Stomach (tissue), 9 donors: ENCODE results near the gene MYCBP2. TPM values are rescaled to one million over a fixed set of nuclear protein-coding genes. Genes with fewer than 3 reads are reported as not detected.

Experiments used
- DNase-seq, 2 donors: peaks; one replicate each; pipeline versions ENCODE4 v3.0.0 to v3.0.0-alpha.2; 2013 to 2019
- H3K27ac ChIP-seq, 5 donors: fragments of 200-600 bp in 4 of 5; sonication (generic) in 4 of 5; one replicate each; pipeline ENCODE4 v1.5.1; 2013 to 2019; ENCODE audit warnings: mild to moderate bottlenecking in 1 of 5, moderate library complexity in 1 of 5
- H3K27me3 ChIP-seq, 3 donors: fragments of 200-600 bp; sonication (generic); one replicate each; pipeline ENCODE4 v1.5.1; 2017 to 2019; ENCODE audit warnings: mixed run types in 1 of 3
- H3K36me3 ChIP-seq, 4 donors: fragments of 200-600 bp; sonication (generic); 1 replicate in 3 of 4; 2 replicates in 1 of 4; pipeline ENCODE4 v1.5.1; 2016 to 2019
- H3K4me1 ChIP-seq, 4 donors: fragments of 200-600 bp; sonication (generic); one replicate each; pipeline ENCODE4 v1.5.1; 2016 to 2019
- H3K4me3 ChIP-seq, 4 donors: fragments of 200-600 bp; sonication (generic) in 3 of 4; one replicate each; pipeline ENCODE4 v1.5.1; 2016 to 2019; ENCODE audit warnings: mild to moderate bottlenecking in 1 of 4
- H3K9me3 ChIP-seq, 4 donors: fragments of 200-600 bp; sonication (generic); one replicate each; pipeline ENCODE4 v1.5.1; 2016 to 2019
- EP300 ChIP-seq: sonication (generic); formaldehyde crosslinking; IDR thresholded peaks from one replicate; pipeline ENCODE4 v1.6.1; 2017; ENCODE audit warnings: antibody characterized with exemption
- POLR2A ChIP-seq, 4 donors: fragments of 450-650 bp; IDR thresholded peaks; one replicate each; pipeline ENCODE4 v1.6.1; 2016; ENCODE audit warnings: antibody characterized with exemption in 4 of 4, control low read depth in 2 of 4, mild to moderate bottlenecking in 1 of 4, moderate library complexity in 1 of 4
- POLR2AphosphoS5 ChIP-seq, 3 donors: sonication (generic); formaldehyde crosslinking; IDR thresholded peaks; one replicate each; pipeline ENCODE4 v1.6.1; 2016; ENCODE audit warnings: antibody characterized with exemption in 3 of 3
- WGBS, 5 donors: extraction: QIAGEN DNeasy Blood & Tissue Kit in 3 of 5; methylation state at CpG; one replicate each; pipeline versions ENCODE4 v1.1.5 to v1.1.7; 2013 to 2018; 5-methylcytosine and 5-hydroxymethylcytosine counted together
- intact Hi-C: fragments of 100-400 bp; cut with DNase I; formaldehyde crosslinking; loops from one replicate; pipeline ENCODE4 v1.15.1; 2023; ENCODE audit warnings: low total_unique reads
- polyA plus RNA-seq, 3 donors: library from polyadenylated mRNA; stranded (reverse); fragments of 200-250 nt; gene quantifications; one replicate each; pipeline ENCODE4 v1.2.3, GENCODE V29; 2013
- total RNA-seq, 5 donors: library from RNA; depleted of rRNA; stranded (reverse); fragments of >200 nt; gene quantifications; one replicate each; pipeline versions ENCODE4 v1.1.0 to v1.2.3, GENCODE V29; 2014 to 2016
- TF ChIP-seq, protein P1 (sequence below), 7 experiments: fragments of 450-650 bp in 4 of 7; fragments of 200-600 bp in 3 of 7; sonication (generic) in 3 of 7; IDR thresholded peaks; one replicate each; pipeline ENCODE4 v1.5.1; 2016 to 2019; ENCODE audit warnings: antibody characterized with exemption in 7 of 7, control low read depth in 2 of 7, mild to moderate bottlenecking in 1 of 7
- donor health status: healthy with polysubstance abuse.
- donor health status: Bipolar disorder and iron deficiency.
- donor health status: healthy.

Gene MYCBP2
- total and polyA plus RNA-seq, 8 donors: 15.6 to 194 (median 70.4) TPM

- DNase-seq: peak in 1 of 2 donors; percentile 46
- Histone ChIP-seq H3K36me3 (no peaks in the 10 kb centered on the region), H3K4me1 (peaks cover 7 to 38% (median 32%) of the 10 kb centered on the region in 4 donors), H3K9me3 (no peaks in the 10 kb centered on the region), H3K27me3 (no peaks in the 10 kb centered on the region), H3K27ac (peak overlapping the region in 4 of 5 donors; percentile 98 to 100 (median 100)), H3K4me3 (no peak overlapping the region)
- 68 to 79% (median 77%) methylated on average over 5 of the region's 5 CpGs for WGBS, 5 donors
- intact Hi-C loops: no loop called here
- TF ChIP-seq, protein P1, sequence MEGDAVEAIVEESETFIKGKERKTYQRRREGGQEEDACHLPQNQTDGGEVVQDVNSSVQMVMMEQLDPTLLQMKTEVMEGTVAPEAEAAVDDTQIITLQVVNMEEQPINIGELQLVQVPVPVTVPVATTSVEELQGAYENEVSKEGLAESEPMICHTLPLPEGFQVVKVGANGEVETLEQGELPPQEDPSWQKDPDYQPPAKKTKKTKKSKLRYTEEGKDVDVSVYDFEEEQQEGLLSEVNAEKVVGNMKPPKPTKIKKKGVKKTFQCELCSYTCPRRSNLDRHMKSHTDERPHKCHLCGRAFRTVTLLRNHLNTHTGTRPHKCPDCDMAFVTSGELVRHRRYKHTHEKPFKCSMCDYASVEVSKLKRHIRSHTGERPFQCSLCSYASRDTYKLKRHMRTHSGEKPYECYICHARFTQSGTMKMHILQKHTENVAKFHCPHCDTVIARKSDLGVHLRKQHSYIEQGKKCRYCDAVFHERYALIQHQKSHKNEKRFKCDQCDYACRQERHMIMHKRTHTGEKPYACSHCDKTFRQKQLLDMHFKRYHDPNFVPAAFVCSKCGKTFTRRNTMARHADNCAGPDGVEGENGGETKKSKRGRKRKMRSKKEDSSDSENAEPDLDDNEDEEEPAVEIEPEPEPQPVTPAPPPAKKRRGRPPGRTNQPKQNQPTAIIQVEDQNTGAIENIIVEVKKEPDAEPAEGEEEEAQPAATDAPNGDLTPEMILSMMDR (IDR thresholded peaks at IDR 0.05): no peak
- TF ChIP-seq POLR2A (IDR thresholded peaks at IDR 0.05) (no peak), POLR2AphosphoS5 (IDR thresholded peaks at IDR 0.05) (no peak), EP300 (no peak)
These were observed 298.7 kb downstream of the MYCBP2 start for GRCh38 chr13:77028202-77028601.

DNA sequence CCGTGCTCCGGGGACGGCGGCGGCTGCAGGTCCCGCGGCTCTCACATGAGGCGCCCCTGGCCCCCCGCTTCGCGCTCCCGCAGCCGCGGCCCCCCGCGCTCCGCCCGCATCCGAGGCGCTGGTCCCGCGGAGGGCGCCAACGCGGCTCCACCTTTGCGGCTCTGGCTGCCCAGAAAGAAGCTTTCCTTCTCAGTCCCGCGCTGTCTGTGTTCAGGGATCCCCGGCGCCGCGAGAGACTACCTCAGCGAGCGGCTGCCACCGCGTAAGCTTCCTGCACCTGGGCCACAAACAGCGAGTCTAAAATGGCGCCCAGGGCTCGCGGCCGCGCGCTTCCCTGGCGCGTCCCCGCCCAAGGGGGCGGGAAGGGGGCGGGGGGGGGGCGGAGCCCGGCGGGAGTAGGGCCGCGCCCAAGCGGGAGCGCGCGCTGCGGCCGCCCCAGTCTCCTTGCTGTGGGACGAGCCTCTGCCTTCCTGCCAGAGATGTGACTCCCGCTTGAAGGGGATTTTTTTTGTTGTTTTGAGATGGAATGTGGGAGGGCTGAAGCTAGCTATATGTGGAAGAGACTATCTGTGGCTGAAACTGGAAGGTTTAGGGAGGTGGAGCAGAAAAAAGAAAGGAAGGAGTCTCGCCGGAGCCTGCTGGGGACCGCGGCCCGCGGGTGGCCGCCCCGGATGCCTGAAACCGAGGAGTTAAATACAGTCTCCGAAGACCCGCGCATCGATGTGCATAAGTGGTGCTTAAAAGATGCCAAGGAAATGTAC is 299.9 kb downstream of the MYCBP2 start, which contains the start of gene FBXL3:
TSS of gene FBXL3 (minus strand) at position 299 of the 761 bp plus-strand sequence. CDS start 5,299 bp downstream, outside the sequence.
- Histone ChIP-seq H3K27ac (peak within 1 kb of the TSS; percentile 98 to 100 (median 99)), H3K9me3 (no peaks in the 10 kb centered on the region), H3K36me3 (no peaks in the 10 kb centered on the region), H3K4me1 (peaks cover 18 to 50% (median 44%) of the 10 kb centered on the region in 4 donors), H3K27me3 (no peaks in the 10 kb centered on the region), H3K4me3 (peak within 1 kb of the TSS; percentile 85 to 93 (median 90))
- TF ChIP-seq EP300: no peak
- peak in 2 of 3 donors; percentile 72 to 80 for TF ChIP-seq POLR2AphosphoS5 (IDR thresholded peaks at IDR 0.05)
- TF ChIP-seq POLR2A (IDR thresholded peaks at IDR 0.05): peak in 1 of 4 donors; percentile 18
- DNase-seq: peak; percentile 84 to 95
- intact Hi-C loops: no loop called here
- WGBS, 5 donors: 0 to 1% (median 0%) methylated on average over 24 to 74 of the region's 74 CpGs

- Histone ChIP-seq H3K36me3 (peaks cover 0 to 3% (median 0%) of the 10 kb centered on the region in 4 donors), H3K27ac (peak overlapping the region; percentile 98 to 100 (median 99)), H3K9me3 (no peaks in the 10 kb centered on the region), H3K4me1 (peaks cover 25 to 57% (median 48%) of the 10 kb centered on the region in 4 donors), H3K27me3 (no peaks in the 10 kb centered on the region), H3K4me3 (peak overlapping the region; percentile 85 to 93 (median 90))
- 0 to 1% (median 0%) methylated on average over 15 to 59 of the region's 62 CpGs for WGBS, 5 donors
- TF ChIP-seq, protein P1 (IDR thresholded peaks at IDR 0.05): no peak
- peak in 1 of 3 donors; percentile 64 for TF ChIP-seq POLR2AphosphoS5 (IDR thresholded peaks at IDR 0.05)
- intact Hi-C loops: no loop called here
- DNase-seq: peak; percentile 89 to 95
These were observed 300.5 kb downstream of the MYCBP2 start for GRCh38 chr13:77026255-77026860.

DNA sequence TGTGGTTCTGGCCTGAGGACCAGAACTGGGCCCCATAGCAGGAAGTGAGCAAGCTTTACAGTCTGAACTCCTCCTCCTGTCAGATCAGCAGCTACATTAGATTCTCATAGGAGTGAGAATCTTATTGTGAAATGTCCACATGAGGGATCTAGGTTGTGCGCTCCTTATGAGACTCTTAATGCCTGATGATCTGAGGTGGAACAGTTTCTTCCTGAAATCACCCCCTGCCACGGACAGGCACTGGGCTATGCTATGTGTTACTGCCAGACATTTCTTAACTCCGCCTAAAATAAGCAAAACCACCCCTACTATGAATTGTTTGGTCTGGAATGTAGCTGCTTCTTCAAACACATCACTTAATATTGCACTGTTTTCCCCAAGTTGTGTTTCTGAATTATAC is 304.6 kb downstream of the MYCBP2 start:
- TF ChIP-seq, protein P1 (IDR thresholded peaks at IDR 0.05): no peak
- TF ChIP-seq POLR2AphosphoS5 (IDR thresholded peaks at IDR 0.05) (peak in 1 of 3 donors; percentile 4), EP300 (no peak), POLR2A (IDR thresholded peaks at IDR 0.05) (no peak)
- H3K27me3 ChIP-seq: no peaks in the 10 kb centered on the region
- peak overlapping the region in 3 of 5 donors; percentile 27 to 57 (median 53) for H3K27ac ChIP-seq
- peak overlapping the region in 2 of 4 donors; percentile 2 to 88 for H3K4me3 ChIP-seq
- peaks cover 8 to 19% (median 14%) of the 10 kb centered on the region in 4 donors for H3K36me3 ChIP-seq
- intact Hi-C loops: no loop called here
- no peaks in the 10 kb centered on the region for H3K9me3 ChIP-seq
- no peak for DNase-seq
- H3K4me1 ChIP-seq: peaks cover 29 to 83% (median 59%) of the 10 kb centered on the region in 4 donors
- WGBS, 5 donors: 48 to 56% (median 49%) methylated on average over 3 of the region's 3 CpGs
